EL (cell line): ENCODE data around the gene TRIM64.
"Not testable (repeated sequence)": the region's sequence is repeated elsewhere in the genome, so short reads cannot be mapped to it uniquely, and the experiment has no call there.

ENCODE experiments used
- DNase-seq: peaks from one replicate; pipeline ENCODE4 v3.0.0-alpha.2; 2016

The TRIM64 gene, protein sequence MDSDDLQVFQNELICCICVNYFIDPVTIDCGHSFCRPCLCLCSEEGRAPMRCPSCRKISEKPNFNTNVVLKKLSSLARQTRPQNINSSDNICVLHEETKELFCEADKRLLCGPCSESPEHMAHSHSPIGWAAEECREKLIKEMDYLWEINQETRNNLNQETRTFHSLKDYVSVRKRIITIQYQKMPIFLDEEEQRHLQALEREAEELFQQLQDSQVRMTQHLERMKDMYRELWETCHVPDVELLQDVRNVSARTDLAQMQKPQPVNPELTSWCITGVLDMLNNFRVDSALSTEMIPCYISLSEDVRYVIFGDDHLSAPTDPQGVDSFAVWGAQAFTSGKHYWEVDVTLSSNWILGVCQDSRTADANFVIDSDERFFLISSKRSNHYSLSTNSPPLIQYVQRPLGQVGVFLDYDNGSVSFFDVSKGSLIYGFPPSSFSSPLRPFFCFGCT

DNA sequence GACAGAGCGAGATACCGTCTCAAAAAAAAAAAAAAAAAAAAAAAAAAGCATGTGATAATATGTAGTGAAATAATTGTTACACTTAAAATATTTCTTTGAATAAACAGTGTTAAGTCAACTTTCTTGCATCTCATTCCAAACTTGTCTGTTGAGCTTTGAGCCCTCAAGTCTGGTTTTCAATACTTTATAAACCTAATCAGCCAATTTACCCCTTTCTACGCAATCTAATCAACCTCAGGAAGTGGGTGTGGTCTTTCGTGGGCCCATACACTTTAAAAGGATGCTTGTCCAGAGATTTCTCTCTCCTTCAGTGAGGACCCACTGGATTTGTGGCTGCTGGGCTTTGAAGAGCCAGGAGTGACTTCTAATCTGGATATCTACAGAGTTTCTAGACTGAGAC lies at the start of gene TRIM64:
Gene TRIM64 (plus strand): TSS at position 301 of the 400 bp plus-strand sequence. CDS start 2,467 bp downstream, outside the sequence.
- DNase-seq = not testable (repeated sequence)

- DNase-seq = no peak
Observed at GRCh38 chr11:89922195-89922660, 43.6 kb upstream of the TRIM64 start, which contains the start of gene TRIM49D1. TSS of gene TRIM49D1 (minus strand) at chr11:89922245. CDS start at chr11:89917710, 4,535 bp downstream.

GRCh38 chr11:89923764-89924163 lies 42.1 kb upstream of the TRIM64 start, which contains the start of gene TRIM49D2:
TSS of gene TRIM49D2 (plus strand) at chr11:89924064. CDS start at chr11:89926762, 2,698 bp downstream.
- DNase-seq = not testable (repeated sequence)

DNA sequence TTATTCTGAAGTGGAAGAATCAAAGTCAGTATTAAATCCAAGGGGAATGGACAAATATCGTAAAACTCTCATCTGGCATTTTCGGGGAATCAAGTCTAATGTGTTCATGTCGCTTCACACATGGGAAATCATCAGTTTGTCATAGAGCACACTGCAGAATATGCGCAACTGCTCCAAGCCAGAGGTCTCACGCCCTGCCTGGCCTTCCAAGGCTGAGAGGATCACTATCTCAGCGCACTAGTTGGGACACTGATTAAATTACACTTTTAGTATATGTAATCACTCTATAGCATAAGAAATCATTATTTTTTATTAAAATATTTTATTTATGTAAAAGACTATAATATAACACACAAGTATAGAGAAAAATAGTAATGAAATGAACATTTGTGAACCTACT lies 5.0 kb upstream of the TRIM64 start:
- DNase-seq = not testable (repeated sequence)
